ENCODE measurements around the gene ACTN4.

GRCh38 chr19:38742296-38742695 is 94.8 kb downstream of the ACTN4 start:
- TF ChIP-seq CTCF (IDR thresholded peaks at IDR 0.05; ENCODE audit: extremely low read depth in 1 of 2, insufficient read depth in 1 of 2, low read depth in 1 of 2, low read length in 2 of 2) (no peak), POLR2A (IDR thresholded peaks at IDR 0.05; ENCODE audit: low read depth, low read length) (no peak), POLR2AphosphoS5 (IDR thresholded peaks at IDR 0.05; ENCODE audit: insufficient read depth, low read depth, low read length) (no peak), JUN (IDR thresholded peaks at IDR 0.05; ENCODE audit: borderline replicate concordance, insufficient read depth, insufficient read length, low read depth) (no peak), EZH2 (IDR thresholded peaks at IDR 0.05; ENCODE audit: borderline replicate concordance, low read depth, low read length, severe bottlenecking) (no peak), MYC (IDR thresholded peaks at IDR 0.05; ENCODE audit: low read depth, low read length) (no peak)
- TF ChIP-seq, protein P1, sequence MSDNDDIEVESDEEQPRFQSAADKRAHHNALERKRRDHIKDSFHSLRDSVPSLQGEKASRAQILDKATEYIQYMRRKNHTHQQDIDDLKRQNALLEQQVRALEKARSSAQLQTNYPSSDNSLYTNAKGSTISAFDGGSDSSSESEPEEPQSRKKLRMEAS (IDR thresholded peaks at IDR 0.05; ENCODE audit: insufficient read depth, insufficient read length) = no peak
